A549 treated with CpdA at 1 μM for 4 hours (cell line): ENCODE results near the gene GABRB3. TPM values are rescaled to one million over a fixed set of nuclear protein-coding genes. Genes with fewer than 3 reads are reported as not detected.

Experiments
- total RNA-seq: library from RNA; stranded (reverse); fragments of 200-300 nt; extraction: Qiagen RNA extraction; gene quantifications from 5 replicates; pipeline ENCODE4 v1.2.3, GENCODE V29; 2022; ENCODE audit warnings: low read depth

The GABRB3 gene
- 63.6 to 86.1 TPM (median 78.5 TPM) in 5 replicates for total RNA-seq

DNA sequence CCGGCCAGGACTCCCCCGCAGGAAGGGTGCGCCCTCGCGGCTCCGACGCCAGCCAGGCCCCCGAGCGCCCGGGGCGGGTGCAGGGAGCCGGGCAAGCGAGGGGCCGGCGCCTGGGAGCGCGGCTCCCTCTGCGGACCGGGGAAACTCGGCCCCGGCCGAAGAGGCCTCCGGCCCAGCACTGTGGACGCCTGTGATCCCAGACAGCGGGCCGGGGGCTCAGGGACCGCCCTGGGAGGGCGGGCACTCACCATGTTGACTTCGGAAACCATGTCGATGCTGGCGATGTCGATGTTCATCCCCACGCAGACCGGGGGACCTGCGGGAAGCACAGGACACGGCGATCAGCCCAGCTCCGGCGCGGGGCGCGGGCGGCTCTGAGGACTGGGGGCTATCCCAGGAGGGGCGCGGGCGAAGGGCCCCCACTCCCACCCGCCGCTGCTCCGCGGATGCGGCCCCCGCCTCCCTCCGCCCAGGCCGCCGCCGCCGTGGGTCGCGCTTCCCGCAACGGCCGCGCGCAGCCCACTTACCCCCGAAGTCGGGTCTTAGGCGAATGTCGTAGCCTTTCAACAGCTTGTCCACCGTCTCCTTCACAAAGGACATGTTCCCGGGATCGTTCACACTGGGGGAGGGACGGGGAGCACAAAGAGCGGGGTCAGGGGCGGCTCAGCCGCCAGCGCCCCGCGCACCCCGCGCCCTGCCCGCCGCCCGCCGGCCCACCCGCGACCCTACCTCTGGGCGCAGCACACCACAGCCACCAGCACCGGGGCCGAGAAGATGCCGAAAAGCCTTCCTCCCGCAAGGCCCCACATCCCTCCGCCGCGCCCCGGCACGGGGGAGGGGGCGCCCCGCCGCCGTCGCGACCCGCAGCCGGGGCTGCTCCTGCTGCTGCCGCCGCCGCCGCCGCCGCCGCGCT, at the start of gene GABRB3:
TSS of gene GABRB3 (minus strand) at position 913 of the 913 bp plus-strand sequence.

Other genes with a start within 250 kb of the GABRB3 start
- 81.1 to 122 TPM (median 106 TPM) in 5 replicates for gene GABRA5, start 94.0 kb upstream of the GABRB3 start, total RNA-seq
- 0.17 to 0.64 TPM (median 0.42 TPM) in 4 of 5 replicates, not detected in the other for gene GABRG3, start 198.1 kb upstream of the GABRB3 start, total RNA-seq